Nephron progenitor cell (in vitro differentiated cells): ENCODE results near the gene BTBD2.

Experiments used
- DNase-seq: peaks from one replicate; pipeline ENCODE4 v3.0.0; 2021
- H3K27ac Mint-ChIP-seq: 2 replicates; pipeline ENCODE4 v1.8.0; 2021; ENCODE audit warnings: mild to moderate bottlenecking, moderate library complexity, mixed read lengths
- H3K27me3 Mint-ChIP-seq: 2 replicates; pipeline ENCODE4 v1.8.0; 2021; ENCODE audit warnings: mild to moderate bottlenecking, low read depth, mixed read lengths; ENCODE audit not compliant: poor library complexity
- H3K36me3 Mint-ChIP-seq: 2 replicates; pipeline ENCODE4 v1.8.0; 2021; ENCODE audit warnings: low read depth, mixed read lengths
- H3K4me1 Mint-ChIP-seq: 2 replicates; pipeline ENCODE4 v1.8.0; 2021; ENCODE audit warnings: mixed read lengths
- H3K4me3 Mint-ChIP-seq: 2 replicates; pipeline ENCODE4 v1.8.0; 2021; ENCODE audit warnings: mild to moderate bottlenecking, moderate library complexity, mixed read lengths
- H3K9me3 Mint-ChIP-seq: 2 replicates; pipeline ENCODE4 v1.8.0; 2021; ENCODE audit warnings: mild to moderate bottlenecking, moderate library complexity, mixed read lengths
- CTCF ChIP-seq: fragments of 200-600 bp; sonication (generic); IDR thresholded peaks from 2 replicates; pipeline ENCODE4 v1.5.0; 2021; ENCODE audit warnings: antibody characterized with exemption

Gene BTBD2

DNA sequence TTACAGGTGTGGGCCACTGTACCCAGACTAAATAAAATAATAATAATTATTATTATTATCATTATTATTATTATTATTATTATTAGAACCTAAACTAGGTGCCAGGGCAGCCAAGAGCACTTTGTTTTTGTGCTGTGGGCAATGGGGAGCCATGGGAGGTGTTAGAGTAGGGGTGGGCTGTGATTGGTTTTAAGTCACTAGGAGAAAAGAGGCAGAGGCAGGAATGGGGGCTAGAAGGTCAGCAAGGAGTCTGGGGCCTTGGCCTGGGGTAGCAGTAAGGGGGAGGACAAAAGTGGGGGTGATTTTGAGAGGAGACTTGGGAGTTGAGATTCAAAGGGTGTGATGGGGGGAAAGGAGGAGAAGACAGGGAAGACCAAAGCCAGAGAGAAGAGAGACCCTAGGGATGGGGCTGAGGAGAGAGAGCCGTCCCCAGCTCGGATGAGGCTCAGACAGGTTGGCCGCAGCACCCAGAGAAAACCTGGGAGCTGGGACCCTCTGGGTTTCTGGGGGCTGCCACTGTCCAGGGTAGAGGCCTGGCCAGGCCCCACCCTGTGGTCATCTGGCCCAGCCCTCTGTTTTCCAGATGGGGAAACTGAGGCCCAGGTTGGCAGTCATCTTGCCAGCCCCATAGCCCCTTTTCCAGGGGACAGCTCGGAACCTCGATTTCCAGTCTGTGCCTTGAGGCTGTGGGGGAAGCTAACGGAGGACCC, 17.8 kb upstream of the BTBD2 start:
- Mint-ChIP-seq H3K27me3 (peaks cover 6% of the 10 kb centered on the region), H3K4me1 (peaks cover 20% of the 10 kb centered on the region), H3K4me3 (no peak overlapping the region), H3K9me3 (peaks cover 11% of the 10 kb centered on the region), H3K36me3 (no peaks in the 10 kb centered on the region), H3K27ac (no peak overlapping the region)
- DNase-seq, result no peak
- no peak for TF ChIP-seq CTCF

DNA sequence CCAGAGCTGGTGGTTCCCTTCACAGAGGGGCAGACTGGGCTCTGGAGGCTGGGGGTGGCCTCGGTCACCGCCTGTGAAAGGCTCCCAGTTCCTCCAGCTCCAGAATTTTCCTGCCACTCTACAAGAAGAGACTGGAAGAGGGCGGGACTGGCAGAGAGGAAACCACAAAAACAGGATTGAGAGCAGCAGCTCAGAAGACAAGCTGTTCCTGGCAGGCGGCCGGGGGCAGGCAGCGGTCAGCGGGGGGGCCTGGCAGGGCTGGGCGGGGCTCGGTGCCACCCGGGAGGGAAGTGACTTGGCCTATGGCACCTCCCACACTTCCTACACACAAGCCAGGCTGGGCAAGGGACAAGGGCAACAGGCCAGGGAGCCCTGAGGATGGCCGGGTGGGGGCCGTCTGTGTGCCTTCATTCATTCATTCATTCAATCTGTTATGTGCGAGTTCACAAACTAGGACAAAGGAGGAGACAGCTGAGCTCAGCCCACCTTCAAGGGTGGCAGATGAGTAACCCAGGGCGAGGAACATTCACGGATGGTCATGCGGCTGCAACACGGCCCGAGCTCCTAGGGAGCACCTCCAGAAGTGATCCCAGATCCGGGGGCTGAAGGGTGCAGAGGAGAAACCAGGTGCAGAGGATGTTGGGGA, 16.9 kb upstream of the BTBD2 start:
- H3K4me3 Mint-ChIP-seq, result no peak overlapping the region
- H3K27me3 Mint-ChIP-seq, result peaks cover 6% of the 10 kb centered on the region
- H3K27ac Mint-ChIP-seq, result peak overlapping the region; percentile 33
- H3K4me1 Mint-ChIP-seq, result peaks cover 14% of the 10 kb centered on the region
- H3K36me3 Mint-ChIP-seq, result no peaks in the 10 kb centered on the region
- DNase-seq, result no peak
- peaks cover 11% of the 10 kb centered on the region for H3K9me3 Mint-ChIP-seq
- TF ChIP-seq CTCF, result no peak

DNA sequence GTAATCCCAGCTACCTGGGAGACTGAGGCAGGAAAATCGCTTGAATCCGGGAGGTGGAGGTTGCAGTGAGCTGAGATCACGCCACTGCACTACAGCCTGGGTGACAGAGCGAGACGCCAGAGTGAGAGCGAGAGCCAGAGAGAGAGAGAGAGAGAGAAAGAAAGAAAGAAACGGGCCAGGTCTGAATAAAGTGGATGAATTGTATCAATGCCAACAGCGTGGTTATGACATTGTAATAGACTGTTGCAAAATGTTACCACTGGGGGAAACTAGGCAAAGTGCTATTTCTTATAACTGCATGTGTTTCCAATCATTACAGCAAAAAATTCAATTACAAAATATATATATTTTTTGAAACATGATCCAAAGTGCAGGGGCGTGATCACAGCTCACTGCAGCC, 11.8 kb upstream of the BTBD2 start:
- H3K27me3 Mint-ChIP-seq, result peaks cover 3% of the 10 kb centered on the region
- H3K4me1 Mint-ChIP-seq, result peaks cover 4% of the 10 kb centered on the region
- H3K4me3 Mint-ChIP-seq, result no peak overlapping the region
- no peak for DNase-seq
- H3K36me3 Mint-ChIP-seq, result no peaks in the 10 kb centered on the region
- no peak overlapping the region for H3K27ac Mint-ChIP-seq
- peaks cover 25% of the 10 kb centered on the region for H3K9me3 Mint-ChIP-seq
- no peak for TF ChIP-seq CTCF

- Mint-ChIP-seq H3K27me3 (peaks cover 5% of the 10 kb centered on the region), H3K4me3 (no peak overlapping the region), H3K36me3 (no peaks in the 10 kb centered on the region), H3K27ac (no peak overlapping the region), H3K4me1 (no peaks in the 10 kb centered on the region), H3K9me3 (peaks cover 25% of the 10 kb centered on the region)
- DNase-seq, result no peak
- no peak for TF ChIP-seq CTCF
These were observed 11.3 kb upstream of the BTBD2 start for GRCh38 chr19:2026770-2027169.

- H3K4me1 Mint-ChIP-seq, result no peaks in the 10 kb centered on the region
- peaks cover 21% of the 10 kb centered on the region for H3K9me3 Mint-ChIP-seq
- peaks cover 8% of the 10 kb centered on the region for H3K27me3 Mint-ChIP-seq
- no peak overlapping the region for H3K27ac Mint-ChIP-seq
- H3K36me3 Mint-ChIP-seq, result no peaks in the 10 kb centered on the region
- no peak overlapping the region for H3K4me3 Mint-ChIP-seq
- no peak for TF ChIP-seq CTCF
- no peak for DNase-seq
These were observed 6.8 kb upstream of the BTBD2 start for GRCh38 chr19:2022289-2022688.
